ENCODE data around the gene GRM5.
"Not testable (repeated sequence)": the region's sequence is repeated elsewhere in the genome, so short reads cannot be mapped to it uniquely, and the experiment has no call there.

Gene GRM5

GRCh38 chr11:88494848-88495247 is 570.9 kb downstream of the GRM5 start:
- no peak for DNase-seq (ENCODE audit: low read depth)

GRCh38 chr11:88491674-88492073 is 574.1 kb downstream of the GRM5 start:
- DNase-seq (ENCODE audit: low read depth): no peak

- no peak for DNase-seq (ENCODE audit: low read depth)
Measured at GRCh38 chr11:88489030-88489429, 576.8 kb downstream of the GRM5 start.

GRCh38 chr11:88487646-88488045 is 578.1 kb downstream of the GRM5 start:
- DNase-seq (ENCODE audit: low read depth): no peak

- DNase-seq (ENCODE audit: low read depth): no peak
Measured at GRCh38 chr11:88484873-88485621, 580.7 kb downstream of the GRM5 start.

- no peak for DNase-seq (ENCODE audit: low read depth)
Measured at GRCh38 chr11:88482871-88483301, 582.9 kb downstream of the GRM5 start.

GRCh38 chr11:88480223-88480622 is 585.6 kb downstream of the GRM5 start:
- DNase-seq (ENCODE audit: low read depth): no peak

- DNase-seq (ENCODE audit: low read depth): no peak
Measured at GRCh38 chr11:88478136-88478815, 587.5 kb downstream of the GRM5 start.

- no peak for DNase-seq (ENCODE audit: low read depth)
Measured at GRCh38 chr11:88475991-88476418, 589.8 kb downstream of the GRM5 start.

GRCh38 chr11:88474655-88475054 is 591.1 kb downstream of the GRM5 start:
- no peak for DNase-seq (ENCODE audit: low read depth)

GRCh38 chr11:88469561-88470225 is 596.1 kb downstream of the GRM5 start:
- no peak for DNase-seq (ENCODE audit: low read depth)

GRCh38 chr11:88464528-88464927 is 601.3 kb downstream of the GRM5 start:
- no peak for DNase-seq (ENCODE audit: low read depth)

GRCh38 chr11:88463301-88463700 is 602.5 kb downstream of the GRM5 start:
- not testable (repeated sequence) for DNase-seq (ENCODE audit: low read depth)

GRCh38 chr11:88458047-88458446 is 607.7 kb downstream of the GRM5 start:
- not testable (repeated sequence) for DNase-seq (ENCODE audit: low read depth)

- DNase-seq (ENCODE audit: low read depth): no peak
Measured at GRCh38 chr11:88455974-88456373, 609.8 kb downstream of the GRM5 start.

- DNase-seq (ENCODE audit: low read depth): no peak
Measured at GRCh38 chr11:88454881-88455280, 610.9 kb downstream of the GRM5 start.

Data from stimulated activated CD8-positive, alpha-beta memory T cell treated with anti-CD3 and anti-CD28 coated beads, Interleukin-15, amount 100 ng/mL, for 24 hours (primary cell).